Activated B cell treated with CpG ODN at 0.5 μM for 24 hours (primary cell): ENCODE measurements around the gene CMAS. TPM values are rescaled to one million over a fixed set of nuclear protein-coding genes. Genes with fewer than 3 reads are reported as not detected.

Experiments
- ATAC-seq: fragments of 200-7000 bp; cut with Tn5 transposase; one replicate; pipeline ENCODE4 v1.10.0; 2021; ENCODE audit warnings: low read depth, mild to moderate bottlenecking, moderate library complexity
- CTCF ChIA-PET: fragments of 350-600 bp; sonication (Branson Sonifier 250); formaldehyde crosslinking; loops from one replicate; lab custom pipeline; 2021; ENCODE audit warnings: antibody characterized with exemption; lab: Charles Lee
- POLR2A ChIA-PET: fragments of 350-600 bp; sonication (Branson Sonifier 250); formaldehyde crosslinking; loops from one replicate; lab custom pipeline; 2021; ENCODE audit warnings: antibody characterized with exemption; lab: Charles Lee
- DNase-seq: peaks from one replicate; pipeline ENCODE4 v3.0.0; 2022
- H3K27ac Mint-ChIP-seq: one replicate; pipeline ENCODE4 v1.8.0; 2020; ENCODE audit warnings: mixed read lengths
- H3K27me3 Mint-ChIP-seq: one replicate; pipeline ENCODE4 v1.8.0; 2021; ENCODE audit warnings: mixed read lengths
- H3K36me3 Mint-ChIP-seq: one replicate; pipeline ENCODE4 v1.8.0; 2021; ENCODE audit warnings: low read depth, mixed read lengths
- H3K4me1 Mint-ChIP-seq: one replicate; pipeline ENCODE4 v1.8.0; 2021; ENCODE audit warnings: mixed read lengths
- H3K4me3 Mint-ChIP-seq: one replicate; pipeline ENCODE4 v1.8.0; 2020; ENCODE audit warnings: mild to moderate bottlenecking, mixed read lengths
- H3K9me3 Mint-ChIP-seq: one replicate; pipeline ENCODE4 v1.8.0; 2020; ENCODE audit warnings: mixed read lengths
- intact Hi-C: fragments of 100-400 bp; cut with micrococcal nuclease; formaldehyde crosslinking; loops from one replicate; pipeline ENCODE4 v1.15.1; 2024
- total RNA-seq: library from RNA; stranded (reverse); gene quantifications from 2 replicates; pipeline ENCODE4 v1.2.3, GENCODE V29; 2022
- TF ChIP-seq, protein P1 (sequence below): fragments of 200-600 bp; IDR thresholded peaks from one replicate; pipeline ENCODE4 v1.8.0; 2022; ENCODE audit warnings: antibody characterized with exemption, mild to moderate bottlenecking

Gene CMAS
- total RNA-seq, 1 donor from 2014 or later: 15.8 TPM

DNA sequence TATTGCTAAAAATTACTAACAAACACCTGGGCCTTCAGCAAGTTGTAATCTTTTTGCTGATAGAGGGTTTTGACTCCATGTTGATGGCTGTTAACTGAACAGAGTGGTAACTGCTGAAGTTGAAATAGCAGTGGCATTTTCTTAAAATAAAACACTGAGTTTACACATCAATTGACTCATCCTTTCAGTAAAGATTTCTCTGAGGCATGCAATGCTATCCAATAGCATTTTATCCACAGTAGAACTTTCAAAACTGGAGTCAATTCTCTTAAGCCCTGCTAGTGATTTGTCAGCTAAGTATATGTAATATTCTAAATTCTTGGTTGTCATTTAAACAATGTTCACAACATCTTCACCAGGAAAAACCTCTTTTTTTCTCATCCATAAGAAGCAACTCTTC lies 59.5 kb downstream of the CMAS start:
- ChIA-PET POLR2A (no interaction called here), CTCF (interaction anchor here (0.6 kb wide), 1 partner anchor 151 kb away, joined by 5 read pairs; no protein-coding TSS in a partner anchor)
- no peak overlapping the region for H3K27ac Mint-ChIP-seq
- H3K4me3 Mint-ChIP-seq: no peak overlapping the region
- DNase-seq (no peak), ATAC-seq (no peak)
- TF ChIP-seq, protein P1, sequence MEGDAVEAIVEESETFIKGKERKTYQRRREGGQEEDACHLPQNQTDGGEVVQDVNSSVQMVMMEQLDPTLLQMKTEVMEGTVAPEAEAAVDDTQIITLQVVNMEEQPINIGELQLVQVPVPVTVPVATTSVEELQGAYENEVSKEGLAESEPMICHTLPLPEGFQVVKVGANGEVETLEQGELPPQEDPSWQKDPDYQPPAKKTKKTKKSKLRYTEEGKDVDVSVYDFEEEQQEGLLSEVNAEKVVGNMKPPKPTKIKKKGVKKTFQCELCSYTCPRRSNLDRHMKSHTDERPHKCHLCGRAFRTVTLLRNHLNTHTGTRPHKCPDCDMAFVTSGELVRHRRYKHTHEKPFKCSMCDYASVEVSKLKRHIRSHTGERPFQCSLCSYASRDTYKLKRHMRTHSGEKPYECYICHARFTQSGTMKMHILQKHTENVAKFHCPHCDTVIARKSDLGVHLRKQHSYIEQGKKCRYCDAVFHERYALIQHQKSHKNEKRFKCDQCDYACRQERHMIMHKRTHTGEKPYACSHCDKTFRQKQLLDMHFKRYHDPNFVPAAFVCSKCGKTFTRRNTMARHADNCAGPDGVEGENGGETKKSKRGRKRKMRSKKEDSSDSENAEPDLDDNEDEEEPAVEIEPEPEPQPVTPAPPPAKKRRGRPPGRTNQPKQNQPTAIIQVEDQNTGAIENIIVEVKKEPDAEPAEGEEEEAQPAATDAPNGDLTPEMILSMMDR: no peak
- H3K9me3 Mint-ChIP-seq: peaks cover 3% of the 10 kb centered on the region
- peaks cover 5% of the 10 kb centered on the region for H3K27me3 Mint-ChIP-seq
- peaks cover 11% of the 10 kb centered on the region for H3K4me1 Mint-ChIP-seq
- no peaks in the 10 kb centered on the region for H3K36me3 Mint-ChIP-seq
- intact Hi-C loops: no loop called here

DNA sequence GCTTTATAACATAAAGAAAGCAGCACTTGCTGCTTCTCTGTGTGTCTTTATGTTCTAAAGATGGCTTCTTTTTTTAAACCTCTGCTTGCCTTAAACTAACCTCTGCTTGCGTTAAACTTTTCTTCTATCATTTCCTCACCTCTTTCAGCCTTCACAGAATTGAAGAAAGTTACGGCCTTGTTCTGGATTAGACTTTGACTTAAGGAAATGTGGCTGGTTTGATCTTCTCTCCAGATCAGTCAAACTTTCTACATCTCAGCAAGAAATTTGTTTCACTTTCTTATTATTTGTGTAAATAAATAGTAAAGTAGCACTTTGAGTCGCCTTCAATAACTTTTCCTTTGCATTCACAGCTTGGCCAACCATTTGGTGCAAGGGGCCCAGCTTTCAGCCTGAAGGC lies 64.2 kb downstream of the CMAS start:
- Mint-ChIP-seq H3K4me1 (no peaks in the 10 kb centered on the region), H3K9me3 (peaks cover 3% of the 10 kb centered on the region), H3K27me3 (peaks cover 3% of the 10 kb centered on the region), H3K27ac (no peak overlapping the region), H3K4me3 (no peak overlapping the region), H3K36me3 (no peaks in the 10 kb centered on the region)
- DNase-seq (no peak), ATAC-seq (no peak)
- CTCF ChIA-PET: no interaction called here
- POLR2A ChIA-PET: no interaction called here
- TF ChIP-seq, protein P1: no peak
- intact Hi-C loops: no loop called here

Other genes starting within 250 kb of the CMAS start
- not detected in 2 replicates for gene ABCC9, start 104.8 kb upstream of the CMAS start, total RNA-seq